GM19372 (cell line): Measurements from ENCODE around the gene PRKCSH.
"Not testable (repeated sequence)": the region's sequence is repeated elsewhere in the genome, so short reads cannot be mapped to it uniquely, and the experiment has no call there.

ENCODE experiments used
- ATAC-seq: cut with Tn5 transposase; IDR thresholded peaks from one replicate; pipeline ENCODE4 v1.9.1; 2021; ENCODE audit warnings: mild to moderate bottlenecking, low read depth, moderate library complexity; ENCODE audit not compliant: unreplicated experiment

Gene PRKCSH

GRCh38 chr19:11418549-11419506 lies 16.6 kb upstream of the PRKCSH start, which contains the start of gene RGL3:
Gene RGL3 (minus strand): TSS chr19:11419314. CDS start chr19:11419278, 36 bp downstream.
- no peak for ATAC-seq

GRCh38 chr19:11420429-11421370 lies 14.7 kb upstream of the PRKCSH start:
- ATAC-seq, result no peak

- ATAC-seq, result no peak
These were observed 13.9 kb upstream of the PRKCSH start for GRCh38 chr19:11421371-11422098.

- no peak for ATAC-seq
These were observed 13.0 kb upstream of the PRKCSH start for GRCh38 chr19:11422163-11423065.

GRCh38 chr19:11423164-11423790 lies 12.2 kb upstream of the PRKCSH start:
- ATAC-seq, result no peak

- no peak for ATAC-seq
These were observed 11.6 kb upstream of the PRKCSH start for GRCh38 chr19:11423791-11424181.

- no peak for ATAC-seq
These were observed 9.5 kb upstream of the PRKCSH start for GRCh38 chr19:11425719-11426457.

GRCh38 chr19:11426656-11427055 lies 8.8 kb upstream of the PRKCSH start:
- ATAC-seq, result no peak

GRCh38 chr19:11433526-11433925 lies 1.9 kb upstream of the PRKCSH start:
- not testable (repeated sequence) for ATAC-seq

GRCh38 chr19:11434703-11435056 lies 755 bp upstream of the PRKCSH start:
- no peak for ATAC-seq

- no peak for ATAC-seq
These were observed 438 bp downstream of the PRKCSH start for GRCh38 chr19:11435833-11436313.

- no peak for ATAC-seq
These were observed 2.5 kb downstream of the PRKCSH start for GRCh38 chr19:11437955-11438354.

- ATAC-seq, result no peak
These were observed 8.6 kb downstream of the PRKCSH start for GRCh38 chr19:11444059-11444458.

GRCh38 chr19:11445141-11445540 lies 9.7 kb downstream of the PRKCSH start:
- ATAC-seq, result no peak

- no peak for ATAC-seq
These were observed 10.8 kb downstream of the PRKCSH start for GRCh38 chr19:11446271-11446651.

GRCh38 chr19:11446652-11447301 lies 11.3 kb downstream of the PRKCSH start:
- ATAC-seq, result no peak

- no peak for ATAC-seq
These were observed 12.2 kb downstream of the PRKCSH start for GRCh38 chr19:11447347-11448262.
